ENCODE measurements around the gene NCOA7.

GRCh38 chr6:125913864-125914351 lies 123.1 kb downstream of the NCOA7 start:
- TF ChIP-seq EZH2phosphoT487 (IDR thresholded peaks at IDR 0.05) (no peak), CTCF (IDR thresholded peaks at IDR 0.05) (no peak), EZH2 (IDR thresholded peaks at IDR 0.05) (no peak)
